ENCODE measurements around the gene PRR23E.

Gene PRR23E

GRCh38 chr3:127192576-127193232, at the start of gene PRR23E:
TSS of gene PRR23E (plus strand) at chr3:127193131. CDS start at chr3:127196686, 3,555 bp downstream.
- Mint-ChIP-seq H3K4me1 (no peaks in the 10 kb centered on the region), H3K27me3 (peaks cover 21% of the 10 kb centered on the region), H3K36me3 (no peaks in the 10 kb centered on the region), H3K27ac (no peak within 1 kb of the TSS), H3K4me3 (no peak within 1 kb of the TSS), H3K9me3 (peaks cover 11% of the 10 kb centered on the region)
- ATAC-seq = no peak

GRCh38 chr3:127143172-127143571, 49.8 kb upstream of the PRR23E start:
- no peak overlapping the region for H3K27ac Mint-ChIP-seq
- peaks cover 13% of the 10 kb centered on the region for H3K27me3 Mint-ChIP-seq
- H3K36me3 Mint-ChIP-seq = no peaks in the 10 kb centered on the region
- H3K4me3 Mint-ChIP-seq = no peak overlapping the region
- H3K9me3 Mint-ChIP-seq = peaks cover 9% of the 10 kb centered on the region
- no peak for ATAC-seq
- no peaks in the 10 kb centered on the region for H3K4me1 Mint-ChIP-seq

- ATAC-seq = no peak
- Mint-ChIP-seq H3K4me3 (no peak overlapping the region), H3K27me3 (peaks cover 19% of the 10 kb centered on the region), H3K4me1 (no peaks in the 10 kb centered on the region), H3K36me3 (no peaks in the 10 kb centered on the region), H3K27ac (no peak overlapping the region), H3K9me3 (peaks cover 9% of the 10 kb centered on the region)
Measured at GRCh38 chr3:127144631-127145030, 48.3 kb upstream of the PRR23E start.

GRCh38 chr3:127145266-127145665, 47.7 kb upstream of the PRR23E start:
- H3K27me3 Mint-ChIP-seq = peaks cover 16% of the 10 kb centered on the region
- H3K36me3 Mint-ChIP-seq = no peaks in the 10 kb centered on the region
- ATAC-seq = no peak
- H3K4me3 Mint-ChIP-seq = no peak overlapping the region
- H3K27ac Mint-ChIP-seq = no peak overlapping the region
- peaks cover 9% of the 10 kb centered on the region for H3K9me3 Mint-ChIP-seq
- H3K4me1 Mint-ChIP-seq = no peaks in the 10 kb centered on the region

GRCh38 chr3:127147291-127147885, 45.5 kb upstream of the PRR23E start:
- H3K4me1 Mint-ChIP-seq = no peaks in the 10 kb centered on the region
- peaks cover 9% of the 10 kb centered on the region for H3K9me3 Mint-ChIP-seq
- ATAC-seq = no peak
- H3K4me3 Mint-ChIP-seq = no peak overlapping the region
- no peak overlapping the region for H3K27ac Mint-ChIP-seq
- peaks cover 14% of the 10 kb centered on the region for H3K27me3 Mint-ChIP-seq
- H3K36me3 Mint-ChIP-seq = no peaks in the 10 kb centered on the region

GRCh38 chr3:127149621-127150310, 43.2 kb upstream of the PRR23E start:
- Mint-ChIP-seq H3K4me1 (no peaks in the 10 kb centered on the region), H3K36me3 (no peaks in the 10 kb centered on the region), H3K9me3 (peaks cover 3% of the 10 kb centered on the region), H3K27ac (no peak overlapping the region), H3K4me3 (no peak overlapping the region), H3K27me3 (peaks cover 14% of the 10 kb centered on the region)
- ATAC-seq = no peak

- Mint-ChIP-seq H3K9me3 (peaks cover 3% of the 10 kb centered on the region), H3K4me3 (no peak overlapping the region), H3K4me1 (no peaks in the 10 kb centered on the region), H3K27me3 (peaks cover 14% of the 10 kb centered on the region), H3K27ac (no peak overlapping the region), H3K36me3 (no peaks in the 10 kb centered on the region)
- no peak for ATAC-seq
Measured at GRCh38 chr3:127150513-127151250, 42.2 kb upstream of the PRR23E start.

GRCh38 chr3:127151251-127151564, 41.7 kb upstream of the PRR23E start:
- no peaks in the 10 kb centered on the region for H3K36me3 Mint-ChIP-seq
- H3K4me1 Mint-ChIP-seq = no peaks in the 10 kb centered on the region
- no peak overlapping the region for H3K4me3 Mint-ChIP-seq
- no peak for ATAC-seq
- H3K9me3 Mint-ChIP-seq = no peaks in the 10 kb centered on the region
- H3K27me3 Mint-ChIP-seq = peaks cover 14% of the 10 kb centered on the region
- no peak overlapping the region for H3K27ac Mint-ChIP-seq

- H3K4me3 Mint-ChIP-seq = no peak overlapping the region
- H3K9me3 Mint-ChIP-seq = no peaks in the 10 kb centered on the region
- H3K4me1 Mint-ChIP-seq = no peaks in the 10 kb centered on the region
- no peak overlapping the region for H3K27ac Mint-ChIP-seq
- ATAC-seq = no peak
- H3K27me3 Mint-ChIP-seq = peaks cover 14% of the 10 kb centered on the region
- H3K36me3 Mint-ChIP-seq = no peaks in the 10 kb centered on the region
Measured at GRCh38 chr3:127151992-127152650, 40.8 kb upstream of the PRR23E start.

GRCh38 chr3:127152684-127153505, 40.0 kb upstream of the PRR23E start:
- no peak for ATAC-seq
- H3K27ac Mint-ChIP-seq = no peak overlapping the region
- H3K36me3 Mint-ChIP-seq = no peaks in the 10 kb centered on the region
- no peaks in the 10 kb centered on the region for H3K4me1 Mint-ChIP-seq
- H3K4me3 Mint-ChIP-seq = no peak overlapping the region
- no peaks in the 10 kb centered on the region for H3K9me3 Mint-ChIP-seq
- H3K27me3 Mint-ChIP-seq = peaks cover 14% of the 10 kb centered on the region

- H3K27ac Mint-ChIP-seq = no peak overlapping the region
- H3K36me3 Mint-ChIP-seq = no peaks in the 10 kb centered on the region
- no peak overlapping the region for H3K4me3 Mint-ChIP-seq
- no peak for ATAC-seq
- peaks cover 14% of the 10 kb centered on the region for H3K27me3 Mint-ChIP-seq
- no peaks in the 10 kb centered on the region for H3K4me1 Mint-ChIP-seq
- H3K9me3 Mint-ChIP-seq = no peaks in the 10 kb centered on the region
Measured at GRCh38 chr3:127153506-127153815, 39.5 kb upstream of the PRR23E start.

GRCh38 chr3:127156338-127157050, 36.4 kb upstream of the PRR23E start:
- H3K27ac Mint-ChIP-seq = no peak overlapping the region
- H3K4me1 Mint-ChIP-seq = no peaks in the 10 kb centered on the region
- no peaks in the 10 kb centered on the region for H3K9me3 Mint-ChIP-seq
- no peaks in the 10 kb centered on the region for H3K27me3 Mint-ChIP-seq
- no peaks in the 10 kb centered on the region for H3K36me3 Mint-ChIP-seq
- H3K4me3 Mint-ChIP-seq = no peak overlapping the region
- ATAC-seq = no peak

GRCh38 chr3:127157171-127157828, 35.6 kb upstream of the PRR23E start:
- H3K27ac Mint-ChIP-seq = no peak overlapping the region
- no peaks in the 10 kb centered on the region for H3K4me1 Mint-ChIP-seq
- no peak overlapping the region for H3K4me3 Mint-ChIP-seq
- no peak for ATAC-seq
- no peaks in the 10 kb centered on the region for H3K27me3 Mint-ChIP-seq
- H3K9me3 Mint-ChIP-seq = no peaks in the 10 kb centered on the region
- no peaks in the 10 kb centered on the region for H3K36me3 Mint-ChIP-seq

Measured in stimulated activated memory B cell treated with anti-CD40 and anti-IgM and Interleukin-4, amounts not matched to agents 10 μg/mL and 1 μg/mL and 100 μg/mL, for 72 hours (primary cell).